ENCODE data around the gene LY6G6C. TPM values are rescaled to one million over a fixed set of nuclear protein-coding genes. Genes with fewer than 3 reads are reported as not detected.

The LY6G6C gene
- total RNA-seq, 1 donor from 2014 or later, result 1.8 TPM

DNA sequence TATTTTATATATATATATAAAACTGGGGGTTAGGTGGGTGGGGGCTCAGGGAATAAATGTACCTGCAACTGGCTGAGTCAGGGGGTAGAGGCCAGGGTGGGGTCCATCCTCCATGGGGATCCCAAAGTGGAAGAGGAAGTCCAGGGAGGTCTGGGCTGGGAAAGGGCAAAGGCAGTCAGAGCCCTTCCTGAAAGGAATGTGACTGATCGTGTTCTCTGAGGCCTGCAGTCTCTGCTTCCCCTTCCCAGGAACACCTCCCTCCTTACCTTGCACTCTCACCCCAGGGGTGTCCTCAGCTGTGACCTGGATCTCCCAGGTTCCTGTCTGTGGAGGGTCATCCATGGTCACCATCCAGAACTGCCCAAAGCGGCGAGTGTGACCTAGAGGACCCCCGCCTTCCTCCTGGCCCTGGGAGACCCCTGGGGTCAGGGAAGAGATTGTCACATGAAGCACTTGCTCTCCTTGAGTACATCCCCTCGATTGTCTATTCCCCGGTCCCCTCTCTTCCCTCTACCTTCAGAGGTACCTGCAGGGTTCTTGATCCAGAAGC is 45.6 kb upstream of the LY6G6C start:
- no peak overlapping the region for H3K27ac Mint-ChIP-seq (ENCODE audit: unreplicated experiment)
- TF ChIP-seq, protein P1, sequence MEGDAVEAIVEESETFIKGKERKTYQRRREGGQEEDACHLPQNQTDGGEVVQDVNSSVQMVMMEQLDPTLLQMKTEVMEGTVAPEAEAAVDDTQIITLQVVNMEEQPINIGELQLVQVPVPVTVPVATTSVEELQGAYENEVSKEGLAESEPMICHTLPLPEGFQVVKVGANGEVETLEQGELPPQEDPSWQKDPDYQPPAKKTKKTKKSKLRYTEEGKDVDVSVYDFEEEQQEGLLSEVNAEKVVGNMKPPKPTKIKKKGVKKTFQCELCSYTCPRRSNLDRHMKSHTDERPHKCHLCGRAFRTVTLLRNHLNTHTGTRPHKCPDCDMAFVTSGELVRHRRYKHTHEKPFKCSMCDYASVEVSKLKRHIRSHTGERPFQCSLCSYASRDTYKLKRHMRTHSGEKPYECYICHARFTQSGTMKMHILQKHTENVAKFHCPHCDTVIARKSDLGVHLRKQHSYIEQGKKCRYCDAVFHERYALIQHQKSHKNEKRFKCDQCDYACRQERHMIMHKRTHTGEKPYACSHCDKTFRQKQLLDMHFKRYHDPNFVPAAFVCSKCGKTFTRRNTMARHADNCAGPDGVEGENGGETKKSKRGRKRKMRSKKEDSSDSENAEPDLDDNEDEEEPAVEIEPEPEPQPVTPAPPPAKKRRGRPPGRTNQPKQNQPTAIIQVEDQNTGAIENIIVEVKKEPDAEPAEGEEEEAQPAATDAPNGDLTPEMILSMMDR (IDR thresholded peaks at IDR 0.05; ENCODE audit: partially characterized antibody, unreplicated experiment), result no peak

DNA sequence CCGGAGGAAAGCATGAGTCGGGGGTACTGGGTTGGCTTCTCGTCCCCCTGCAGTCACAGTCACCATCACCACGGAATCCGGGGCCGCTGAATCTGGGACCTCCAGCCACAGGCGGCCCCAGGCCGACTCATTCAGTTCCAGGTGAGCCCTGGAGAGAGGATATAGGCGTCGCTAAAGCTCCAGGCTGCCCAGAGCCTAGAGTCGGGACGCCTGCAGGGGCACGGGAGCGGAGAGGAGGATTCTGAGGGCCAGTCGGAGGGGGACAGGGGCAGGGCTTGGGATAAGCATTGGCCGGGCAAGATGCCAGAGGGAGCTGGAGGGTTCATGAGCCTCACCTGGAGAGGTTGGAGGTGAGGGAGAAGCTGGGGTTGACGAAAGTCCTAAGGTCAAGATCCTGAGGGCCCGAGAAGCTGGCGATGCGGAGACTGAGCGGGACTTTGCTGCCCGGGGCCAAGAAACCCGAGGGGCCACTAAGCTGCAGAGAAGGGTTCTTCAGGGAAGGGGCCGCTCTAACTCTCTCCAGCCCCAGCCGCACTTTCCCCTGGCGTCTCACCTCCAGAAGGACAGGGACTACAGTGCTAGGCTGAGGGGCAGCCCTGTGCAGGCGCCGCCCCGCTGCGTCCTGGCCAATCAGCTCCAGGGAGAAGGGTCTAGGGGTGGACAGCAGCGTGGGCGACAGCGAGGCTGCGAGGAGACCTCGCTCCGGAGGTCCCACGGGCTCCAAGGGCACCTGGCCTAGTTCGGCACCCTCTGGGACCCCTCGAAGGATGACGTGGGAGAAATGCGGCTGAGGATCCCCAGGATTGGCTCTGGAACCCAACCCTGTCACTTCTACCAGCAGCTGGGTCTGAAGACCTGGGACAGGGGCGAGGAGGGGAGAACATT is 44.6 kb upstream of the LY6G6C start:
- Mint-ChIP-seq H3K9me3 (ENCODE audit: unreplicated experiment) (no peaks in the 10 kb centered on the region), H3K4me3 (ENCODE audit: unreplicated experiment) (no peak overlapping the region), H3K36me3 (ENCODE audit: unreplicated experiment) (no peaks in the 10 kb centered on the region), H3K27ac (ENCODE audit: unreplicated experiment) (no peak overlapping the region), H3K27me3 (ENCODE audit: unreplicated experiment) (peaks cover 2% of the 10 kb centered on the region), H3K4me1 (ENCODE audit: low read depth, unreplicated experiment) (peaks cover 5% of the 10 kb centered on the region)
- no peak for DNase-seq
- TF ChIP-seq, protein P1 (IDR thresholded peaks at IDR 0.05; ENCODE audit: partially characterized antibody, unreplicated experiment), result no peak

More for the DNA sequence above, 45.6 kb upstream of the LY6G6C start:
- no peaks in the 10 kb centered on the region for H3K36me3 Mint-ChIP-seq (ENCODE audit: unreplicated experiment)
- H3K4me1 Mint-ChIP-seq (ENCODE audit: low read depth, unreplicated experiment), result peaks cover 5% of the 10 kb centered on the region
- no peak overlapping the region for H3K4me3 Mint-ChIP-seq (ENCODE audit: unreplicated experiment)
- no peaks in the 10 kb centered on the region for H3K9me3 Mint-ChIP-seq (ENCODE audit: unreplicated experiment)
- no peak for DNase-seq
- H3K27me3 Mint-ChIP-seq (ENCODE audit: unreplicated experiment), result peaks cover 2% of the 10 kb centered on the region

DNA sequence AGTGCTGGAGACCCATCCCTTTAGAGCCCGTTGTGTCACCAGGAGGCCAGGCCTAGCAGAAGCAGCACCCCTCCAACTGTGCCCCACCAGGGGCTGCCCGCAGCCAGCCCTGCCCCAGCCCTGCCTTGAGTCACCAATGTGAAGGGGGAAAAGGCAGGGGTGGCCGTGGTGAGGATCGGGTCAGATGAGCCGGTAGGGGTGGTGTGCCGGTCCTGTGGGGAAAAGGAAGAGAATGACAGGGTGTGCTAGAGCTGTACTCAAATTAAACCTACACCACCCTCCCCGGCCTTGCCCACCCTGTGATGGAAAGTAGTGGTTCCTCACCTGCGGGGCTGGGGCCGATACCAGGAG is 44.0 kb upstream of the LY6G6C start:
- no peak overlapping the region for H3K4me3 Mint-ChIP-seq (ENCODE audit: unreplicated experiment)
- TF ChIP-seq, protein P1 (IDR thresholded peaks at IDR 0.05; ENCODE audit: partially characterized antibody, unreplicated experiment), result no peak
- peaks cover 4% of the 10 kb centered on the region for H3K27me3 Mint-ChIP-seq (ENCODE audit: unreplicated experiment)
- DNase-seq, result no peak
- no peak overlapping the region for H3K27ac Mint-ChIP-seq (ENCODE audit: unreplicated experiment)
- H3K36me3 Mint-ChIP-seq (ENCODE audit: unreplicated experiment), result peaks cover under 1% of the 10 kb centered on the region
- H3K4me1 Mint-ChIP-seq (ENCODE audit: low read depth, unreplicated experiment), result peaks cover 5% of the 10 kb centered on the region
- H3K9me3 Mint-ChIP-seq (ENCODE audit: unreplicated experiment), result no peaks in the 10 kb centered on the region

DNA sequence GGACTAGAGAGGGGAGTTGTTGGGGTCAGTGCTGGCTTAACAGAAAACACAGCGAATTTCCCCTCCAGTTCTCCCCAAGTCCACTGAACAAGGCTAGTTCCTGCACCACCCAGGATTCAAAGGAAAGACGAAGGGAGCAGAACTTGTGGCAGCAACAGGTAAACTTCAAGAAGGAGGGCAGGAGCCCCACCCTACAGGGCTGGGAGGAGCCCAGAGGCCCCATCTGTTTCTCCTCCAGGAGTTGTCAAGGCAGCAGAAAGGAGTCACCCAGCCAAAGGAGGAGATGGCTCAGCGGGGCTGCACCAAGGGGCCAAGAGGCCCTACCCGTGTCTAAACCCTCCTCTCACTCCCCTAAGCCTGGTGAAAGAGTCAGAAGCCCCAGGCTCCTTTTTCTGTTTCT is 42.7 kb upstream of the LY6G6C start:
- TF ChIP-seq, protein P1 (IDR thresholded peaks at IDR 0.05; ENCODE audit: partially characterized antibody, unreplicated experiment), result no peak
- Mint-ChIP-seq H3K36me3 (ENCODE audit: unreplicated experiment) (peaks cover 7% of the 10 kb centered on the region), H3K4me1 (ENCODE audit: low read depth, unreplicated experiment) (peaks cover 5% of the 10 kb centered on the region), H3K9me3 (ENCODE audit: unreplicated experiment) (no peaks in the 10 kb centered on the region), H3K4me3 (ENCODE audit: unreplicated experiment) (no peak overlapping the region), H3K27ac (ENCODE audit: unreplicated experiment) (no peak overlapping the region), H3K27me3 (ENCODE audit: unreplicated experiment) (peaks cover 4% of the 10 kb centered on the region)
- DNase-seq, result no peak

DNA sequence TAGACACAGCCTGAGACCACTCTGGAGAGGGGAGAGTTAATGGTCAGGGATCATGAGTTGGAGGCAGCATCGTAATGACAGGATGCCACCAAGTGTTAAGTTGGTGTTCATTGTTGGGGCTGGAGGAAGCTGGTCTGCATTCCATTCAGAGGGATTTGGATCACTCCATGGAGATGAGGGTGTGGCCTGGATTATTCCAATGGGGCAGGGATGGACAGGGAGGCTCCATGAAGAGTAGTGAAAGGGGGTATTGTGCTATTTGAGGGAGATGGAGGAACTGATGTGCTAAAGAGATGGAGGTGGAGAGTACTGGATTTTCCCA is 42.0 kb upstream of the LY6G6C start:
- peaks cover 4% of the 10 kb centered on the region for H3K27me3 Mint-ChIP-seq (ENCODE audit: unreplicated experiment)
- TF ChIP-seq, protein P1 (IDR thresholded peaks at IDR 0.05; ENCODE audit: partially characterized antibody, unreplicated experiment), result no peak
- peaks cover 7% of the 10 kb centered on the region for H3K36me3 Mint-ChIP-seq (ENCODE audit: unreplicated experiment)
- peaks cover 5% of the 10 kb centered on the region for H3K4me1 Mint-ChIP-seq (ENCODE audit: low read depth, unreplicated experiment)
- no peak overlapping the region for H3K4me3 Mint-ChIP-seq (ENCODE audit: unreplicated experiment)
- H3K27ac Mint-ChIP-seq (ENCODE audit: unreplicated experiment), result no peak overlapping the region
- no peaks in the 10 kb centered on the region for H3K9me3 Mint-ChIP-seq (ENCODE audit: unreplicated experiment)
- DNase-seq, result no peak
